ENCODE measurements around the gene DUS2.
"Not testable (repeated sequence)": the region's sequence is repeated elsewhere in the genome, so short reads cannot be mapped to it uniquely, and the experiment has no call there.

DUS2 gene

GRCh38 chr16:68022728-68023537, at the start of gene DUS2, which contains the start of gene DDX28:
TSS of gene DUS2 (plus strand) at chr16:68023284. CDS start at chr16:68038024, 14,740 bp downstream.
TSS of gene DDX28 (minus strand) at chr16:68023232. CDS start at chr16:68023202, 30 bp downstream.
- peak; percentile 81 for DNase-seq (ENCODE audit: low read depth, low spot score)

- no peak for DNase-seq (ENCODE audit: low read depth, low spot score)
Measured at GRCh38 chr16:67975321-67976105, 47.6 kb upstream of the DUS2 start.

- no peak for DNase-seq (ENCODE audit: low read depth, low spot score)
Measured at GRCh38 chr16:67976205-67976604, 46.9 kb upstream of the DUS2 start.

- DNase-seq (ENCODE audit: low read depth, low spot score) = no peak
Measured at GRCh38 chr16:67977005-67977404, 46.1 kb upstream of the DUS2 start.

GRCh38 chr16:67977469-67978227, 45.4 kb upstream of the DUS2 start:
- DNase-seq (ENCODE audit: low read depth, low spot score) = no peak

GRCh38 chr16:67979955-67980678, 43.0 kb upstream of the DUS2 start, which contains the start of gene DPEP3:
TSS of gene DPEP3 (minus strand) at chr16:67980499. CDS start at chr16:67980380, 119 bp downstream.
- no peak for DNase-seq (ENCODE audit: low read depth, low spot score)

GRCh38 chr16:67982011-67982696, 40.9 kb upstream of the DUS2 start:
- DNase-seq (ENCODE audit: low read depth, low spot score) = no peak

GRCh38 chr16:67986949-67987348, 36.1 kb upstream of the DUS2 start:
- DNase-seq (ENCODE audit: low read depth, low spot score) = no peak

GRCh38 chr16:67987460-67988160, 35.5 kb upstream of the DUS2 start:
- no peak for DNase-seq (ENCODE audit: low read depth, low spot score)

GRCh38 chr16:67988675-67989074, 34.4 kb upstream of the DUS2 start:
- DNase-seq (ENCODE audit: low read depth, low spot score) = no peak

- no peak for DNase-seq (ENCODE audit: low read depth, low spot score)
Measured at GRCh38 chr16:67989322-67990017, 33.6 kb upstream of the DUS2 start.

GRCh38 chr16:67990018-67990386, 33.1 kb upstream of the DUS2 start:
- no peak for DNase-seq (ENCODE audit: low read depth, low spot score)

GRCh38 chr16:67992661-67993206, 30.4 kb upstream of the DUS2 start:
- DNase-seq (ENCODE audit: low read depth, low spot score) = no peak

- DNase-seq (ENCODE audit: low read depth, low spot score) = peak; percentile 62
Measured at GRCh38 chr16:67993207-67994039, 29.7 kb upstream of the DUS2 start.

- not testable (repeated sequence) for DNase-seq (ENCODE audit: low read depth, low spot score)
Measured at GRCh38 chr16:67994040-67994408, 29.1 kb upstream of the DUS2 start.

GRCh38 chr16:67995423-67995822, 27.7 kb upstream of the DUS2 start:
- no peak for DNase-seq (ENCODE audit: low read depth, low spot score)

- DNase-seq (ENCODE audit: low read depth, low spot score) = no peak
Measured at GRCh38 chr16:67996666-67997065, 26.4 kb upstream of the DUS2 start.

GRCh38 chr16:67998231-67998778, 24.8 kb upstream of the DUS2 start:
- not testable (repeated sequence) for DNase-seq (ENCODE audit: low read depth, low spot score)

All from activated naive CD8-positive, alpha-beta T cell treated with anti-CD3 and anti-CD28 coated beads, Interleukin-2, amount 50 U/mL, for 16 hours (primary cell).